NCI-H526 (cell line): ENCODE data around the gene SYTL3.
A peak's percentile ranks its signal among the peaks of the same experiment; 100 is the strongest.

Source experiments
- DNase-seq, 2 experiments: peaks; one replicate each; lab custom pipeline; 2025; lab: John Stamatoyannopoulos, UW

The SYTL3 gene

GRCh38 chr6:158793432-158793831 lies 143.6 kb downstream of the SYTL3 start:
- DNase-seq = peak; percentile 20 to 34

GRCh38 chr6:158795516-158795915 lies 145.7 kb downstream of the SYTL3 start:
- no peak for DNase-seq

DNA sequence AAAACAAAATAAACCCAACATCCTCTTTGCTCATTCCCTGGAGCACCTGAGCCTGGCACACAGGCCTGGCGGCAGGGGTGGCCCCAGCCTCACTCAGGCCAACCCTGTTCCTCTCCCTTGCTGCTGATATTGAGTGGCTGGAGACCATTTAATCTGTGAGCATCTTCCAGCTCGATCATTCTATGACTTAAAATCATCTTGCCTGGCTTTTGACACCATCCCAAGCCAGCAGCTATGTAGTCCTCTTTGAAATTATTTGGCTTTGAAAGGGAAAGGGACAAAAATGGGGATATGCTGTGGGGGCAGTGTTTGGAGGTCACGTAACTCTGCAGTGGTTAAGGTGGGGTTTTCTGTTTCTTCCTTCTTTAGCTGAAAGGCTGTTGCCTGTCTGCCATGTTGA lies 146.5 kb downstream of the SYTL3 start:
- no peak for DNase-seq

- no peak for DNase-seq
Measured at GRCh38 chr6:158797331-158798310, 147.8 kb downstream of the SYTL3 start.

DNA sequence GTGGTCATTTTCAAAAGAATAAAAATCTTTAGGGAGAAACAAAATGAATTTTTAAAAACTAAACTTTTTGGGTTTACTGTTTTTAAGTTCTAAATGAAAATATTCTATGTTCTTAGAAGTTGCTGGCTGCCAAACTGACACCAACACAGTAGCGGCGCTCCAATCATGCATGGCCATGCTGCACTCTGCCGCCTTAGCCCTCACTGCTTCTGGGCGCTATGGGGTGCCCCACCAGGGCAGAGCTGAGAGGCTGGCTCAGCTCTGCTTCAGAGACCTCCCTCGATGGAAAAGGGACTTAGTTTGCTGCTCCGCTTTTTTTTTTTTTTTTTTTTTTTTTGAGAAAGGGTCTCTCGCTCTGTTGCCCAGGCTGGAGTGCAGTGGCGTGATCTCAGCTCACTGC lies 148.5 kb downstream of the SYTL3 start:
- no peak for DNase-seq

GRCh38 chr6:158799051-158799792 lies 149.4 kb downstream of the SYTL3 start:
- DNase-seq = peak; percentile 88 to 90

DNA sequence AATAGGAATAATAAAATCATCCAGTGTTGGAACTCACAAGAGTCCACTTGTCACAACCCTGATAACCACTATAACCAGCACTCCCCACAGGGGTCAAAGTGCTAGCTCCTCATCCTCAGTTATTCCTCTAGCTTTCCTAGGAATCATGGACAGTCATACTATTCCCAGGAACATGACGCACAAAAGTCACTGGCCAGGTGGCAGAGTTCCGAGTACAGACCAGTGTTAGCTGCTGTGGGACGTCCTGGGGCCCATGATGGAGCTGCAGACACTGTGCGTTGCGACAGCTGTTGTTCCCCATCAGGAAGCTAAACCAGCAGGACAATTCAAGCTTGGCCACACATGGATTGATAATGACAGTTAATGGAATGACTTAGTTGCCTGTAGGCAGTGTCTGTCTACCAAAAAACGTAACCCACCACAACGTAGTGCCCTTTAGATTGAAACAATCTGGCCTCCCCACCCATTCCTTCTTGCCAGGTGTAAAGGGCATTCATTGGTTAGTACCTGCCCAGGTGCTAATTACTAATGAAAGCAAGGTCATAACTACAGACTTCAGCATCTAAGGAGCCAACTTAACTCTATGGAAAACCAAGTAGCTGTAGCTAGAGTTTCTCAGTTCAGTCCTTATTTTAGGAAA lies 151.9 kb downstream of the SYTL3 start:
- no peak for DNase-seq

- DNase-seq = peak in 1 of 2 experiments; percentile 47
Measured at GRCh38 chr6:158803733-158804143, 153.9 kb downstream of the SYTL3 start.

DNA sequence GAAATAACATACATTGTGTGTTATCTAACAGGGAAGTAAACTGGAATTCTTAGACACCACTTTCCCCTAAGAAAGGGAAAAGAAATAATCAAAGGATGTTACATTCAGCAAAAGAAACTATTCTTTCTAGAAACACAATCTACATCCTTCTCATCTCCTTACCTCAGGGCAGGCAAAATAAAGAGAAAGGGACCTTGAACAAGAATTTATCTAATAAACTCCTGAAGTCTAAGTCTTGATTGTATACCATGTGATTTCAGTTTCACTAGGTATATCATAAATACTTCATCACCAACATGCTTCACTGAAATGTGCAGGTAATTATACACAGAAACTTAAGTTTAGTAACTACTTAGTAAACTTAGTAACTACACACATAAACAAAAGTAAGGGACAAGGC lies 154.4 kb downstream of the SYTL3 start:
- no peak for DNase-seq

- DNase-seq = no peak
Measured at GRCh38 chr6:158805698-158806377, 156.0 kb downstream of the SYTL3 start.

DNA sequence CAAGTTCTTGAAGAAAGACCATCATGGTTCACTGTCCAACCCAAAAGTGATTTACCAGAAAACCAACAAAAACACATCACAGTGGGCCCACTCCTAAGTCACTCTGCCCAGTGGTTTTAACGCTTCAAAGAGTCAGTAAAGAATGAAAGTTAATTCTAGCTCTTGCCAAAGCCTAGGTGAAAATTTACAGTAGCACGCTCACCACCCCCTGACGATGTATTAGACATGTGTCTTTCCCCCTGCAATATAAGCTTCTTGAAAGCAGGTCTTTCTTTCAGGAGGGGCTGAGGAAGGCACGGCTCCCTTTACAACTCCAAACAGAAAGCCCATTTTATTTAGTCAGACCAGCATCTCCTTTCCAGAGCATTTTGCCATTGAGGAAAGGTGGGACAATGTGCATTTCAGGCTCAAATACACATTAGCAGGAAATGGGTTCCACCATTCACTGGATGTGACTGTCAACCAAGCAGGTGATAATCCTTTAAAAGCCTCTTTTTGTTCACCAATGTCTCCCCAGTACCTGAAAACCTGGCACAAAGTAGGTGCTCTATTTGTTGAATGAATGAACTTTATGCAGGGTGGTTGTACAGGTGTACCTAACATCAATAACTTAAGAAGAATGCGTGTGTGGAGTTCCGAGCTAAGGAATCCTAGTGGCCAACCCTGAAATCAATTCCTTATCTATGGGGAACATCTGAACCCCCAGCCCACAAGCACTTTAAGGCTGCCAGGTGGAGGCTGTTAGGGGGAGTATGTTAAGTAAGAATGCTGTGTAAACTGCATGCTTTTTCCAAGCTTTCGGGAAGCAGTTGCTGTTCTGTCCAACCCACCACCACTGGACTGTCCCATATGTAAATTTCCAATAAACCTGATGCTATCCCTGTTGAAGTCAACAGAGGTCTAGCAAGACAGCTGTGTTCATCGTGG lies 157.9 kb downstream of the SYTL3 start:
- no peak for DNase-seq

GRCh38 chr6:158808442-158808833 lies 158.6 kb downstream of the SYTL3 start:
- DNase-seq = no peak

DNA sequence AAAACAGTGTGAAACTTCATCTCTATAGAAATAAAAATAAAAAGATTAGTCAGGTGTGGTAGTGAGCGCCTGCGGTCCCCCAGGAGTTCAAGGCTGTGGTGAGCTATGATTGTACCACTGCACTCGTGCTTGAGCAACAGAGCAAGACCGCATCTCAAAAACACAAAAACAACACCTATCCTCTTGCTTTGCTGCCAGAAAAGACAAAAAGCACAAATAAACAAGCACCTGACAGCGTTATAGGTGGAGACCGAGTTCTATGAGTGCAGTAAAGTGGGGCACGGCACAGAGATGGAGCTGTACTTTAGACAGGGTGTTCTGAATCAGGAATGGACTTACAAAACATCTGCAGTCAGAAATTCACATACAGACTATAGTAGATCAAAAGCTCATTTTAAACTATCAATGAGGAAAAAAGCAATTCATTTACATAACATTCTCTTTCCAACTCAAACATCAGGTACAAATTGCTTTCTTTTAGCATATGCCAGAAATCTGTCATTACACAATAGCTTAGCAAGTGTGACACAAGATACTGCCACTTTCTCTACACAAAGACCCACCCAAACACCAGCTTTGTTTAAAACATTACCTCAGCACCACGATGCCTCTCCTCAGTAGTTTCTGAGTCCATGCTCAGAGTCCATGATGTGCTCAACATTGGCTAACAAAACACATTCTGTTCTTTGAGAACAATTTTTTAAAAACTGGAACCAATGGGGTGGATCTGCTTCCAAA lies 159.3 kb downstream of the SYTL3 start:
- no peak for DNase-seq

DNA sequence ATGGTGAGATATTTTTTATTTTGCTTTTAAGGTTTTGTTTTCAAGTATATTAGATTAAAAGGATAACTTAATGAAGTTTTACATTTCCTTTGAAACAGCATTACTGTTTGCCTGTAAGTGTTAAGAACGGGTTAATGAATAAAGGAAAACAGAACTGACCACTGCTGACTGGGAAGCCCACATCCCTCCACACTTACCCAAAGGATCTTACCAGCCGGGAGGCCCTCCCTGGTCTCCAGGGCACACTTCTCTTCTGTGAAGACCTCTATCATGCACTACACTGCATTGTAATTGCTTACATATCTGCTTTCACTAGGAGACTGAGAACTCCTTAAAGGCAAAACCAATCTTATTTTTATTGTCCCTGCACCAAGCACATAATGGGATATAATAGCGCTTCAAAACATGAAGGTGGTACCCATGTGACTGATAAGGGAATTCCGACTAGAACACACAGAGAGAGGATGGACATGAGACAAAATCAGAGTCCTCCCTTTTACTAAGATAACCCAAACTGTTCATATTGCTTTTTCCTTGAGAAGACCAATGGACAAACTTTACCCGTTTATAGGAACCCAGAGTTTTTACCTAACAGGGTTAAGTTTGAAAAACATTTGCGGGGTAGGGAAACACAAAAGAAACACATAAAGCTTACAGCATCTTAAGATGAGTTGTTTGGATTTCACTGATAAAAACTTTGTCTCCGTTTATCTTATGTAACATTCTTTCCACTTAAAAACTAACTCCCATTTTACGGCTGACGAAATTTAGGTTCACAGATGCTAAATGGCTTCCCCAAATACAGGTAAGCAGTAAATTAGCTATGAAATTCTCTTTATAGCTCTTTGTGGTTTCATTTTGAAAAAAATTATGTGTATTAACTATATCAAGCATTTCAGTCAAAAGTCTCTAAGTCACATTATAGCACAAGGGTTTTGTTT lies 160.6 kb downstream of the SYTL3 start:
- no peak for DNase-seq

GRCh38 chr6:158812611-158813010 lies 162.8 kb downstream of the SYTL3 start:
- no peak for DNase-seq

DNA sequence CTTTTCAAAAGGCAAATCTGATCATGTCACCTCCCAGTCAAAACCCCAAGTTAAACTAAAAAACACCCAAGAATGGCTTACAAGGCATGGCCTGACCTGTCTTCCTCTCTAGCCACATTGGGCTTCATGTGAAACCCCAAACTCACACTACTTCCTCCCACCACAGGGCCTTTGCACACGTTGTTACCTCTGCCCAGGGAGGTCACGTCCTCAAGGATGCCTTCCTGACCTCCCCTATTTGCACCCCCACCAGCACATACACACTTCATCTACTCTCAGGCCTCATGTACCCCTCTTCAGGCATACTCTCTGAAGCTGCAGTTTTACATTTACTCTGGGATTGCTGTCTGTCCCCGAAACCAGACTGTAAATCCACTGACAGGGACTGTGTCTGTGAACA lies 163.2 kb downstream of the SYTL3 start:
- no peak for DNase-seq
